Liver (tissue), 9 donors: ENCODE results near the gene ATP2B1. TPM values are rescaled to one million over a fixed set of nuclear protein-coding genes. Genes with fewer than 3 reads are reported as not detected.

Experiments
- DNase-seq: peaks from one replicate; pipeline ENCODE4 v3.0.0-alpha.2; 2017; ENCODE audit warnings: low spot score
- H3K27ac ChIP-seq, 2 donors: one replicate each; pipeline ENCODE4 v1.7.0; 2013; ENCODE audit warnings: inconsistent platforms in 2 of 2, low read length in 2 of 2, control low read depth in 1 of 2, low read depth in 1 of 2, mild to moderate bottlenecking in 1 of 2
- H3K27me3 ChIP-seq, 4 donors: one replicate each; pipeline versions ENCODE4 v1.6.1 to v1.7.0; 2013; ENCODE audit warnings: low read length in 3 of 4, inconsistent platforms in 1 of 4, mild to moderate bottlenecking in 1 of 4, moderate library complexity in 1 of 4; ENCODE audit not compliant: control insufficient read depth in 4 of 4, insufficient read depth in 4 of 4
- H3K36me3 ChIP-seq, 4 donors: one replicate each; pipeline versions ENCODE4 v1.6.1 to v1.7.0; 2013; ENCODE audit warnings: low read length in 3 of 4, mild to moderate bottlenecking in 3 of 4, low read depth in 1 of 4, moderate library complexity in 1 of 4; ENCODE audit not compliant: control insufficient read depth in 4 of 4, insufficient read depth in 3 of 4
- H3K4me1 ChIP-seq, 4 donors: one replicate each; pipeline versions ENCODE4 v1.6.1 to v1.7.0; 2013; ENCODE audit warnings: low read length in 3 of 4, mild to moderate bottlenecking in 3 of 4, moderate library complexity in 1 of 4; ENCODE audit not compliant: control insufficient read depth in 4 of 4, insufficient read depth in 4 of 4
- H3K4me3 ChIP-seq, 3 donors: one replicate each; pipeline versions ENCODE4 v1.6.1 to v1.7.0; 2013; ENCODE audit warnings: low read length in 3 of 3, control low read depth in 1 of 3, low read depth in 1 of 3, mild to moderate bottlenecking in 1 of 3
- H3K9ac ChIP-seq, 2 donors: one replicate each; pipeline ENCODE4 v1.7.0; 2013; ENCODE audit warnings: low read length in 2 of 2, mild to moderate bottlenecking in 2 of 2, moderate library complexity in 2 of 2, control low read depth in 1 of 2, low read depth in 1 of 2
- H3K9me3 ChIP-seq, 4 donors: one replicate each; pipeline versions ENCODE4 v1.6.1 to v1.7.0; 2013; ENCODE audit warnings: low read length in 3 of 4; ENCODE audit not compliant: control insufficient read depth in 4 of 4
- ATF3 ChIP-seq: IDR thresholded peaks from 2 replicates; pipeline ENCODE4 v1.6.1; 2016; ENCODE audit warnings: antibody characterized with exemption
- CTCF ChIP-seq: fragments of 150-350 bp; IDR thresholded peaks from 2 replicates; pipeline ENCODE4 v1.5.1; 2017; ENCODE audit warnings: improper control_type of control experiment, low read depth, low read length; ENCODE audit not compliant: missing input control
- EGR1 ChIP-seq, 2 donors: IDR thresholded peaks; 2 replicates each; pipeline ENCODE4 v1.6.1; 2016 to 2018; ENCODE audit warnings: antibody characterized with exemption in 2 of 2, low read depth in 2 of 2
- FOXA1 ChIP-seq: IDR thresholded peaks from 2 replicates; pipeline ENCODE4 v1.6.1; 2016; ENCODE audit warnings: antibody characterized with exemption
- FOXA2 ChIP-seq: IDR thresholded peaks from 2 replicates; pipeline ENCODE4 v1.6.1; 2016; ENCODE audit warnings: antibody characterized with exemption
- GABPA ChIP-seq, 2 donors: IDR thresholded peaks in 1 of 2; conservative IDR thresholded peaks in 1 of 2; 2 replicates each; pipeline ENCODE4 v1.6.1; 2016; ENCODE audit warnings: antibody characterized with exemption in 2 of 2, mild to moderate bottlenecking in 1 of 2, moderate library complexity in 1 of 2
- HNF4A ChIP-seq, 2 donors: conservative IDR thresholded peaks; 2 replicates each; pipeline ENCODE4 v1.6.1; 2016; ENCODE audit warnings: antibody characterized with exemption in 2 of 2, mild to moderate bottlenecking in 2 of 2
- HNF4G ChIP-seq: IDR thresholded peaks from 2 replicates; pipeline ENCODE4 v1.6.1; 2016; ENCODE audit warnings: antibody characterized with exemption
- JUND ChIP-seq, 2 donors: IDR thresholded peaks; 2 replicates each; pipeline ENCODE4 v1.6.1; 2016; ENCODE audit warnings: antibody characterized with exemption in 2 of 2
- MAX ChIP-seq: IDR thresholded peaks from 2 replicates; pipeline ENCODE4 v1.6.1; 2016; ENCODE audit warnings: antibody characterized with exemption
- NR2F2 ChIP-seq: IDR thresholded peaks from 2 replicates; pipeline ENCODE4 v1.6.1; 2016; ENCODE audit warnings: antibody characterized with exemption
- RAD21 ChIP-seq, 2 donors: IDR thresholded peaks; 2 replicates each; pipeline ENCODE4 v1.6.1; 2016; ENCODE audit warnings: antibody characterized with exemption in 2 of 2, mild to moderate bottlenecking in 2 of 2
- REST ChIP-seq: IDR thresholded peaks from 2 replicates; pipeline ENCODE4 v1.6.1; 2016; ENCODE audit warnings: antibody characterized with exemption, mild to moderate bottlenecking
- RXRA ChIP-seq, 2 donors: IDR thresholded peaks; 2 replicates each; pipeline ENCODE4 v1.6.1; 2017 to 2018; ENCODE audit warnings: antibody characterized with exemption in 2 of 2, mild to moderate bottlenecking in 1 of 2
- SP1 ChIP-seq: IDR thresholded peaks from 2 replicates; pipeline ENCODE4 v1.6.1; 2018; ENCODE audit warnings: antibody characterized with exemption, mild to moderate bottlenecking
- TAF1 ChIP-seq: conservative IDR thresholded peaks from 2 replicates; pipeline ENCODE4 v1.6.1; 2016; ENCODE audit warnings: antibody characterized with exemption, mild to moderate bottlenecking
- YY1 ChIP-seq: IDR thresholded peaks from 2 replicates; pipeline ENCODE4 v1.6.1; 2016; ENCODE audit warnings: antibody characterized with exemption, mild to moderate bottlenecking
- ZBTB33 ChIP-seq: IDR thresholded peaks from 2 replicates; pipeline ENCODE4 v1.6.1; 2016; ENCODE audit warnings: antibody characterized with exemption
- WGBS: extraction: QIAGEN DNeasy Blood & Tissue Kit; methylation state at CpG from one replicate; pipeline ENCODE4 v1.1.7; 2013; 5-methylcytosine and 5-hydroxymethylcytosine counted together
- polyA plus RNA-seq, 2 donors: library from polyadenylated mRNA; stranded (reverse) in 1 of 2; unstranded in 1 of 2; fragments of 200-250 nt in 1 of 2; fragments of >200 nt in 1 of 2; fragmentation: Nextera tagmentation in 1 of 2; extraction: Ambion mirVana in 1 of 2; gene quantifications; one replicate each; pipeline versions ENCODE4 v1.2.1 to v1.2.3, GENCODE V29; 2013 to 2015
- total RNA-seq, 2 donors: library from RNA; depleted of rRNA; stranded (reverse); fragments of >200 nt; gene quantifications; one replicate each; pipeline ENCODE4 v1.2.3, GENCODE V29; 2014
- donor health status: healthy.
- donor health status: healthy.
- donor health status: healthy.
- donor health status: healthy.
- donor health status: healthy.

The ATP2B1 gene
- total and polyA plus RNA-seq, 4 donors: 7.3 to 41.1 (median 22.8) TPM

- TF ChIP-seq ATF3 (no peak), FOXA2 (no peak), JUND (IDR thresholded peaks at IDR 0.05) (no peak), TAF1 (no peak), HNF4A (conservative IDR thresholded peaks at IDR 0.05) (no peak)
Measured at GRCh38 chr12:89672589-89672979, 36.1 kb downstream of the ATP2B1 start (continued).

GRCh38 chr12:89671469-89671868, 37.2 kb downstream of the ATP2B1 start:
- Histone ChIP-seq H3K4me3 (no peak overlapping the region), H3K4me1 (no peaks in the 10 kb centered on the region), H3K9me3 (no peaks in the 10 kb centered on the region), H3K27ac (no peak overlapping the region), H3K36me3 (no peaks in the 10 kb centered on the region), H3K9ac (no peak overlapping the region), H3K27me3 (no peaks in the 10 kb centered on the region)
- TF ChIP-seq SP1 (no peak), FOXA1 (no peak), RAD21 (IDR thresholded peaks at IDR 0.05) (no peak), RXRA (IDR thresholded peaks at IDR 0.05) (no peak), CTCF (no peak), ZBTB33 (no peak), EGR1 (IDR thresholded peaks at IDR 0.05; ENCODE audit: low read depth in 2 of 2) (no peak), MAX (no peak), REST (no peak), YY1 (no peak), HNF4A (conservative IDR thresholded peaks at IDR 0.05) (no peak), TAF1 (no peak), ATF3 (no peak), FOXA2 (no peak), NR2F2 (no peak), GABPA (IDR thresholded peaks at IDR 0.05 in 1 of 2, conservative IDR thresholded peaks at IDR 0.05 in 1 of 2) (no peak), JUND (IDR thresholded peaks at IDR 0.05) (no peak), HNF4G (no peak)
- no peak for DNase-seq
- WGBS: 93% methylated on average over 4 of the region's 4 CpGs
